Gastroesophageal sphincter (tissue), 2 donors: ENCODE data around the gene SMPDL3A.

Experiments used
- EP300 ChIP-seq: sonication (generic); formaldehyde crosslinking; IDR thresholded peaks from one replicate; pipeline ENCODE4 v1.6.1; 2017; ENCODE audit warnings: antibody characterized with exemption, mild to moderate bottlenecking
- POLR2A ChIP-seq, 2 donors: fragments of 450-650 bp; IDR thresholded peaks; one replicate each; pipeline ENCODE4 v1.6.1; 2017; ENCODE audit warnings: antibody characterized with exemption in 2 of 2, mild to moderate bottlenecking in 2 of 2, moderate library complexity in 1 of 2

GRCh38 chr6:122818866-122819265 is 29.8 kb downstream of the SMPDL3A start:
- TF ChIP-seq POLR2A (IDR thresholded peaks at IDR 0.05) (no peak), EP300 (no peak)
